ENCODE measurements around the gene SS18L1.

Gene SS18L1

DNA sequence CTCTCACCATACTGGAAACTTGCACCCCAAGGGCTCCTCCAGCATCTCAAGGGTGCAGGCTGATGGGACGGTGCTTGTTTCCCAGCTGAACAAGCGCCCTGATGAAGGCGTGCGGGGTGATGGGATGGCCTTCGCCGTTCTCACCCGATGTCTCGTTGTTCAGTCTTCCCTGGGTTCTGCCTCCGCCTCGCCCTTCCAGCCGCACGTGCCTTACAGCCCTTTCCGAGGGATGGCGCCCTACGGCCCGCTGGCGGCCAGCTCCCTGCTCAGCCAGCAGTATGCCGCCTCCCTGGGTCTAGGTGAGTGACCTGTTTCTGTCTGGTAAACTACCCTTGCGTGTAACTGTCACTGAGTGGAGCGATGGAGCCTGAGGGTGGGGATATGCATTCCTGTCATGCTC lies 17.4 kb upstream of the SS18L1 start:
- H3K4me3 ChIP-seq (ENCODE audit: control insufficient read depth, low read depth, low read length): no peak overlapping the region
- TF ChIP-seq, protein P1, sequence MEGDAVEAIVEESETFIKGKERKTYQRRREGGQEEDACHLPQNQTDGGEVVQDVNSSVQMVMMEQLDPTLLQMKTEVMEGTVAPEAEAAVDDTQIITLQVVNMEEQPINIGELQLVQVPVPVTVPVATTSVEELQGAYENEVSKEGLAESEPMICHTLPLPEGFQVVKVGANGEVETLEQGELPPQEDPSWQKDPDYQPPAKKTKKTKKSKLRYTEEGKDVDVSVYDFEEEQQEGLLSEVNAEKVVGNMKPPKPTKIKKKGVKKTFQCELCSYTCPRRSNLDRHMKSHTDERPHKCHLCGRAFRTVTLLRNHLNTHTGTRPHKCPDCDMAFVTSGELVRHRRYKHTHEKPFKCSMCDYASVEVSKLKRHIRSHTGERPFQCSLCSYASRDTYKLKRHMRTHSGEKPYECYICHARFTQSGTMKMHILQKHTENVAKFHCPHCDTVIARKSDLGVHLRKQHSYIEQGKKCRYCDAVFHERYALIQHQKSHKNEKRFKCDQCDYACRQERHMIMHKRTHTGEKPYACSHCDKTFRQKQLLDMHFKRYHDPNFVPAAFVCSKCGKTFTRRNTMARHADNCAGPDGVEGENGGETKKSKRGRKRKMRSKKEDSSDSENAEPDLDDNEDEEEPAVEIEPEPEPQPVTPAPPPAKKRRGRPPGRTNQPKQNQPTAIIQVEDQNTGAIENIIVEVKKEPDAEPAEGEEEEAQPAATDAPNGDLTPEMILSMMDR (conservative IDR thresholded peaks at IDR 0.05; ENCODE audit: control insufficient read depth, insufficient read depth, low read depth, low read length): no peak
- DNase-seq (ENCODE audit: low read depth): no peak

DNA sequence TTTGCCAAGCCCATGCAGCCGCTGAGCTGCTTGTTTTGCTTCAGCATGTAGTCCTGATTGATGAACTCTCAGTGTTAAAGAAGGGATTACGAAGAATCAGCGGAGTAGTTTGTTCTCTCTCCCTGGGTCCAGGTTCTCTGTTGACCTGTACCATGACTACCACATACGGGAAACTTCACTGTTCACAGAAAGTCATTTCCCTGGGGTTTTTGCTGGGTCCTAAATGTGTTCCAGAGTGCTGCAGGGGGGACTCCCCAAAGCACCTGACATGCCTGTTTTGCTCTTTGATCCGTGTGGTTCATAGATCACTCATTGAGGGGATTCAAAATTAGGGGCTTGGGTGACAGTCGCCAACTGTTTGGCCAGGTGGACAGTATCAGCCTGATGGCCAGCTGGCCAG lies 15.8 kb upstream of the SS18L1 start:
- no peak for DNase-seq (ENCODE audit: low read depth)
- TF ChIP-seq, protein P1 (conservative IDR thresholded peaks at IDR 0.05; ENCODE audit: control insufficient read depth, insufficient read depth, low read depth, low read length): no peak

DNA sequence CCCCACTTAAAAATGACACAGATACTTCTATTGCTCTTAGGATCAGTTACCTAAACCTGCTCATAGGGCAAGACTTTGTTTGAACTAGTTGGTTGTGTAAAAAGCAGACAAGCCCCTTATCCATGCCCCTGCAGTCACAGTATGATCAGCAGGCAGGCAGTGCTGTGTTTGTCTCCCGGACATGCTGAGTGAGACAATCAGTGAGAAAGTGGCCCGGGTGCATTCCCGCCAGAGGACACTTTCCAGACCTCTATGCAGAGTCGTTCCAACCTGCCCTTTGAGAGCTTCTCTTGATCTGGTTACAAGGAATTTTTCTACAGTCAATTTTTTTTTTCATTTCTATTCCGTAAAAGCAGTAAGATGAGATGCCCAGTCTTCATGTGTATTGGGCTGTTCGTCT lies 15.1 kb upstream of the SS18L1 start:
- DNase-seq (ENCODE audit: low read depth): no peak
- TF ChIP-seq, protein P1 (conservative IDR thresholded peaks at IDR 0.05; ENCODE audit: control insufficient read depth, insufficient read depth, low read depth, low read length): no peak
- no peak overlapping the region for H3K4me3 ChIP-seq (ENCODE audit: control insufficient read depth, low read depth, low read length)

More for the DNA sequence above, 15.8 kb upstream of the SS18L1 start:
- H3K4me3 ChIP-seq (ENCODE audit: control insufficient read depth, low read depth, low read length): no peak overlapping the region

DNA sequence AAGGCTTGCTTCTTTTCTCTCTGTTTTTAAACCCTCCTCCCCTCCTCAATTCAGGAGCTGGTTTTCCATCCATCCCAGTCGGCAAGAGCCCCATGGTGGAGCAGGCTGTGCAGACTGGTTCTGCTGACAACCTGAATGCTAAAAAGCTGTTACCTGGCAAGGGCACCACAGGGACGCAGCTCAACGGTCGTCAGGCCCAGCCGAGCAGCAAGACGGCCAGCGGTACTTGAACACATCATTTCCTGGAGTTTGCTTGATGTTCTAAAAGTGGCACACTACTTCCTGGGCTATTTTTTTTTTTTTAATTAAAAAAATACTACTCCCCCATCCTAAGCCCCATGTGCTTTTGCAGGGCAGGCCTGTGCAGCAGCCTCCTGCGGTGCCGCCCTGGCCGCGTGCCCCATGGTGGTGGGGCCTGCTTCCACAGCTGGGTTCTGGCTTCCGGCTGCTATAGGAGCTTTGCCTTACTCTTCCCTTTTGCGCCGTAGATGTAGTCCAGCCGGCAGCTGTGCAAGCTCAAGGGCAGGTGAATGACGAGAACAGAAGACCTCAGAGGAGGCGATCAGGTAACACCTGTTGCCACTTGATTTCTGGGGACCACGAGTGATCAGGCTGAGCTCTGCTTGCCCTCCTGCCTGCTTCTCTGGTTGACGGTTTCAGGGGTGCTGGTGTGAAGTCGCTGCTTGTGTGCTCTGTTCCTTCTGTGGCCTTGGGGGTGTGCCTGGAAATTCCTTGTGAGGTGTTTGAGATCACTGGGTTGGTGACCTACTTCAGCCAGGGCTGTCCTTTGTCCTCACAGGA lies 13.6 kb upstream of the SS18L1 start:
- no peak for DNase-seq (ENCODE audit: low read depth)
- TF ChIP-seq, protein P1 (conservative IDR thresholded peaks at IDR 0.05; ENCODE audit: control insufficient read depth, insufficient read depth, low read depth, low read length): no peak
- H3K4me3 ChIP-seq (ENCODE audit: control insufficient read depth, low read depth, low read length): no peak overlapping the region

DNA sequence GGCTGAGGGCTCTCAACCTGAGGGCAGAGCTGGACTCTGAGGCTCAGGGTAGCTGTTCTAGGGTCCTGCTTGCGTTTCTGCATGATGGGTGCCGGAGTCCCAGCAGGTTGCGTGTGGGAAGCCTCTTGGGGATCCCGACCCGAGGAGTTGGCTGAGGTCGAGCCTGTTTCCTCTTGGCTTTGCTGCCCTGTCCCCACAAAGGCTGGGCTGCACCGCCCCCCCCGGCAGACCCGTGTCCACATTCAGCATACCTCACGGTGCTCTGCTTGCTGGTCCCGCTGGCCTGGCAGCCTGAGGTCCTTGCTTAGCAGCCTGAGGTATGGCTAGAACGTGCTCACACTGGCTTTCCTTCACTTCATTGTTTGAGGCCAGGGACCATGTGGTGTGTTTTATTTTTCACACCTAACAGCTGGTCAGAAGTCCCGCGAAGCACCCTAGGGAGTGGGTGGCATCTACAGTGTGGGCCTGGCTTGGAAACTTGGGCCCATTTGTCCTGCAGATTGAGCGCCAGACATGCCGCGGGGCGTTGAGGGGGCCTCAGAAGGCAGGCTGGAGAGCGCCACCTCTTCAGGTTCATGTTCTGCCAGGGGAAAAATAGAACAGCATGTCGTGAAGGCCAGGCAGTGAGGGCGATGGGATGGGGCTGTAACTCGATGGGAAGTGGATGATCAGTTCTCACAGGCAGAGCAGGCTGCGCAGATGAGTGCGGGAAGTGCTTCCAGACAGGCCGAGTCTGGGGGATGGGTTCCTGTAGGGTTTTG lies 11.8 kb upstream of the SS18L1 start:
- no peak overlapping the region for H3K4me3 ChIP-seq (ENCODE audit: control insufficient read depth, low read depth, low read length)
- DNase-seq (ENCODE audit: low read depth): no peak
- TF ChIP-seq, protein P1 (conservative IDR thresholded peaks at IDR 0.05; ENCODE audit: control insufficient read depth, insufficient read depth, low read depth, low read length): no peak

DNA sequence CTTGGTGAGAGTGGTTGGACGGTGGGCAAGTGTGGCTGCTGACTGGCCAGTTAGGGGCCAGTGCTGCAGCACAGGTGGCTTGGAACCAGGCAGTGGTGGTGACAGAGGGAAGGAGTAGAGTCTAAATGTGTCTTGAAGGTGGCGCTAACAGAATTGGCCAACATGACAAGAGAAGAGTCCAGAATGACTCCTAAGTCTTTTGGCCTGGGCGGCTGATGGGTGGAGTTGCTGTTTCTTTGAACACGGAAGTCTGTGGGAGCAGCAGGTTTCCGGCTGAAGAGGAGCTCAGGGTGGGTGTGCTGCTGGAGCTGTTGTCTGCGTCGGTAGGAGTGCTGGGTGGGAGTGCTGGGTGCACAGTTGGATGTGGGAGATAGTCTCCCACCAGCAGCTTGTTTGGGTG lies 11.1 kb upstream of the SS18L1 start:
- H3K4me3 ChIP-seq (ENCODE audit: control insufficient read depth, low read depth, low read length): no peak overlapping the region
- TF ChIP-seq, protein P1 (conservative IDR thresholded peaks at IDR 0.05; ENCODE audit: control insufficient read depth, insufficient read depth, low read depth, low read length): no peak
- DNase-seq (ENCODE audit: low read depth): peak; percentile 30

All from fibroblast of mammary gland (primary cell).